22Rv1 (cell line): ENCODE measurements around the gene ARHGAP6.

Source experiments
- ZFX ChIP-seq: fragments of 450-650 bp; IDR thresholded peaks from 2 replicates; pipeline ENCODE4 v1.6.1; 2017; ENCODE audit warnings: antibody characterized with exemption, borderline replicate concordance
- TF ChIP-seq, protein P1 (sequence below): fragments of 450-650 bp; IDR thresholded peaks from 2 replicates; pipeline ENCODE4 v1.5.1; 2017; ENCODE audit warnings: mild to moderate bottlenecking

DNA sequence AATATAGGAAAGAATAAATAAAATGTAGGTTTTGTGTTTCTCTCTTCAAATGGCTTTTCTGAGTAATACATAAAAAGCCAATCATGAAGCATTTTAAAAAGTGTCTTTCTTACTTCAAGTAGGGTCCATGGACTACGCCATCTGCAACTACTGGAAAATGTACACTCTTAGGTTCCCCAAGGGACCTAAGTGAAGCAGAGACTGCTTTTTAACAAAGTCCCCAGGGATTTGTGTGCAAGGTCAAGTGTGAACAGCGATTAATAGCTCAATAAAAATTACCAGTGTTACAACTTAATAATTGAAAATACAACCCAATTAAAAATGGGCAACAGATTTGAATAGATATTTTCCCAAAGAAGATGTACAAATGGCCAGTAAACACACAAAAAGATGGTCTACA, 84.9 kb downstream of the ARHGAP6 start:
- TF ChIP-seq, protein P1, sequence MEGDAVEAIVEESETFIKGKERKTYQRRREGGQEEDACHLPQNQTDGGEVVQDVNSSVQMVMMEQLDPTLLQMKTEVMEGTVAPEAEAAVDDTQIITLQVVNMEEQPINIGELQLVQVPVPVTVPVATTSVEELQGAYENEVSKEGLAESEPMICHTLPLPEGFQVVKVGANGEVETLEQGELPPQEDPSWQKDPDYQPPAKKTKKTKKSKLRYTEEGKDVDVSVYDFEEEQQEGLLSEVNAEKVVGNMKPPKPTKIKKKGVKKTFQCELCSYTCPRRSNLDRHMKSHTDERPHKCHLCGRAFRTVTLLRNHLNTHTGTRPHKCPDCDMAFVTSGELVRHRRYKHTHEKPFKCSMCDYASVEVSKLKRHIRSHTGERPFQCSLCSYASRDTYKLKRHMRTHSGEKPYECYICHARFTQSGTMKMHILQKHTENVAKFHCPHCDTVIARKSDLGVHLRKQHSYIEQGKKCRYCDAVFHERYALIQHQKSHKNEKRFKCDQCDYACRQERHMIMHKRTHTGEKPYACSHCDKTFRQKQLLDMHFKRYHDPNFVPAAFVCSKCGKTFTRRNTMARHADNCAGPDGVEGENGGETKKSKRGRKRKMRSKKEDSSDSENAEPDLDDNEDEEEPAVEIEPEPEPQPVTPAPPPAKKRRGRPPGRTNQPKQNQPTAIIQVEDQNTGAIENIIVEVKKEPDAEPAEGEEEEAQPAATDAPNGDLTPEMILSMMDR = no peak
- no peak for TF ChIP-seq ZFX
